ENCODE measurements around the gene TMEM213. TPM values are rescaled to one million over a fixed set of nuclear protein-coding genes. Genes with fewer than 3 reads are reported as not detected.

TMEM213 gene
- polyA plus RNA-seq, 1 donor (not counting 4 experiments of a cell fraction or from before 2014, with no cell fraction given), result not detected

DNA sequence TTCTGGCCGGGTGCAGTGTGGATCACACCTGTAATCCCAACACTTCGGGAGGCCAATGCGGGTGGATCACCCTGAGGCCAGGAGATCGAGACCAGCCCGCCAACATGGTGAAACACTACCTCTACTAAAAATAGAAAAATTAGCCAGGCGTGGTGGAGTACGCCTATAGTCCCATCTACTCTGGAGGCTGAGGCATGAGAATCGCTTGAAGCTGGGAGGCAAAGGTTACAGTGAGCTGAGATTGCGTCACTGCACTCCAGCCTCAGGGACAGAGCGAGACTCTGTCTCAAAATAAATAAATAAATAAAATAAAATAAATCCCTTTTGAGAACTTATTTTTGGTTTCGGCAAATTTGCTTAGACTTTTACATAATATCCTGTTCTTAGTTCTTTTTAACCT, 31.5 kb downstream of the TMEM213 start:
- Histone ChIP-seq H3K9me1 (ENCODE audit: control insufficient read depth, extremely low read depth, insufficient read depth, low read length) (no peaks in the 10 kb centered on the region), H3K79me2 (ENCODE audit: control insufficient read depth, insufficient read depth, low read length) (no peaks in the 10 kb centered on the region), H3K4me2 (ENCODE audit: control insufficient read depth, extremely low read depth, insufficient read depth, low read depth, low read length) (no peak overlapping the region), H3K36me3 (ENCODE audit: control insufficient read depth in 2 of 2, extremely low read depth in 1 of 2, insufficient read depth in 2 of 2, low read length in 2 of 2) (no peaks in the 10 kb centered on the region), H3K27me3 (ENCODE audit: control insufficient read depth, extremely low read depth, insufficient read depth, low read length) (no peaks in the 10 kb centered on the region), H3K4me3 (ENCODE audit: control insufficient read depth in 2 of 3, extremely low read depth in 1 of 3, insufficient read depth in 2 of 3, low read depth in 1 of 3, low read length in 3 of 3) (no peak overlapping the region), H3K4me1 (ENCODE audit: control insufficient read depth, extremely low read depth, insufficient read depth, low read length) (no peaks in the 10 kb centered on the region), H3K9ac (ENCODE audit: control insufficient read depth, extremely low read depth, insufficient read depth, low read length) (no peak overlapping the region), H2AFZ (ENCODE audit: control insufficient read depth, low read length) (no peak overlapping the region), H4K20me1 (ENCODE audit: control insufficient read depth, extremely low read depth, insufficient read depth, low read length) (no peaks in the 10 kb centered on the region), H3K9me3 (ENCODE audit: control insufficient read depth, low read depth, low read length) (no peaks in the 10 kb centered on the region), H3K27ac (ENCODE audit: control insufficient read depth, insufficient read depth, low read length) (no peak overlapping the region)
- DNase-seq (ENCODE audit: low read depth, low spot score) (no peak), FAIRE-seq (no peak)
- no peak for TF ChIP-seq EZH2 (IDR thresholded peaks at IDR 0.05; ENCODE audit: low read length)
- no peak for TF ChIP-seq CTCF (optimal IDR thresholded peaks at IDR 0.05 in 1 of 3, IDR thresholded peaks at IDR 0.05 in 1 of 3, conservative IDR thresholded peaks at IDR 0.05 in 1 of 3; ENCODE audit: extremely low read depth in 1 of 3, insufficient read depth in 2 of 3, low read length in 3 of 3)
- dilution Hi-C loops (cut with MboI; ENCODE audit: extremely low pct_ligation_motif_present, low sequenced_read_pairs), result no loop called here

DNA sequence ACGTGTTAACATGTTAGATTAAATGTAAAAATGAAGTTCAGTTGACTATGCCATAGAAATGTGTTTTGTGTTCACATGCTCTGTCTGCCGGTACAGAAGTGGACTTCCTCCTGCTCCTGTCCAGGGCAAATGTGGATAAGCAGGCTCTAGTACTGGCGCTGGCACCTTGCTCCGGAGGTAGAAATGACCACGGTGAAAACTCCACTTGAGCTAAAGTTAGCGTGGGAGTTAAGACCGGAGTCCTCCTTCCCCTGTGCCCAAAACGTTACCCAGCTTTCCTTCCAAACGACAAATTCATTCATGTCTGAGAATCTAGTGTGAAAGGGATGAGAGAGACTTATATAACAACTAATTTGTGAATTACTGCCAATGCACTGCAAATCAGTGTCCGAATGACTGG, 35.2 kb downstream of the TMEM213 start:
- H3K9me3 ChIP-seq (ENCODE audit: control insufficient read depth, low read depth, low read length), result no peaks in the 10 kb centered on the region
- FAIRE-seq (no peak), DNase-seq (ENCODE audit: low read depth, low spot score) (no peak)
- H3K9me1 ChIP-seq (ENCODE audit: control insufficient read depth, extremely low read depth, insufficient read depth, low read length), result no peaks in the 10 kb centered on the region
- no peak overlapping the region for H3K4me3 ChIP-seq (ENCODE audit: control insufficient read depth in 2 of 3, extremely low read depth in 1 of 3, insufficient read depth in 2 of 3, low read depth in 1 of 3, low read length in 3 of 3)
- TF ChIP-seq EZH2 (IDR thresholded peaks at IDR 0.05; ENCODE audit: low read length), result no peak
- TF ChIP-seq CTCF (optimal IDR thresholded peaks at IDR 0.05 in 1 of 3, IDR thresholded peaks at IDR 0.05 in 1 of 3, conservative IDR thresholded peaks at IDR 0.05 in 1 of 3; ENCODE audit: extremely low read depth in 1 of 3, insufficient read depth in 2 of 3, low read length in 3 of 3), result no peak
- H3K9ac ChIP-seq (ENCODE audit: control insufficient read depth, extremely low read depth, insufficient read depth, low read length), result no peak overlapping the region
- no peaks in the 10 kb centered on the region for H3K36me3 ChIP-seq (ENCODE audit: control insufficient read depth in 2 of 2, extremely low read depth in 1 of 2, insufficient read depth in 2 of 2, low read length in 2 of 2)
- H3K4me2 ChIP-seq (ENCODE audit: control insufficient read depth, extremely low read depth, insufficient read depth, low read depth, low read length), result no peak overlapping the region
- no peaks in the 10 kb centered on the region for H3K27me3 ChIP-seq (ENCODE audit: control insufficient read depth, extremely low read depth, insufficient read depth, low read length)
- no peaks in the 10 kb centered on the region for H3K4me1 ChIP-seq (ENCODE audit: control insufficient read depth, extremely low read depth, insufficient read depth, low read length)
- H3K79me2 ChIP-seq (ENCODE audit: control insufficient read depth, insufficient read depth, low read length), result no peaks in the 10 kb centered on the region
- dilution Hi-C loops (cut with MboI; ENCODE audit: extremely low pct_ligation_motif_present, low sequenced_read_pairs), result no loop called here
- no peaks in the 10 kb centered on the region for H4K20me1 ChIP-seq (ENCODE audit: control insufficient read depth, extremely low read depth, insufficient read depth, low read length)
- H3K27ac ChIP-seq (ENCODE audit: control insufficient read depth, insufficient read depth, low read length), result no peak overlapping the region
- no peak overlapping the region for H2AFZ ChIP-seq (ENCODE audit: control insufficient read depth, low read length)

Measured in keratinocyte (primary cell).